Stimulated activated naive CD8-positive, alpha-beta T cell treated with anti-CD3 and anti-CD28 coated beads, Interleukin-15, Interleukin-2, amounts not matched to agents 100 ng/mL and 50 ng/mL, for 24 hours (primary cell): ENCODE results near the gene IQSEC3.

Experiments
- H3K27ac Mint-ChIP-seq: one replicate; pipeline ENCODE4 v1.8.0; 2021; ENCODE audit warnings: mild to moderate bottlenecking, mixed read lengths
- H3K27me3 Mint-ChIP-seq: one replicate; pipeline ENCODE4 v1.8.0; 2021; ENCODE audit warnings: mixed read lengths
- H3K36me3 Mint-ChIP-seq: one replicate; pipeline ENCODE4 v1.8.0; 2021; ENCODE audit warnings: low read depth, mixed read lengths
- H3K4me1 Mint-ChIP-seq: one replicate; pipeline ENCODE4 v1.8.0; 2021; ENCODE audit warnings: low read depth, mixed read lengths
- H3K4me3 Mint-ChIP-seq: one replicate; pipeline ENCODE4 v1.8.0; 2021; ENCODE audit warnings: mild to moderate bottlenecking, mixed read lengths
- H3K9me3 Mint-ChIP-seq: one replicate; pipeline ENCODE4 v1.8.0; 2021; ENCODE audit warnings: mixed read lengths

IQSEC3 gene

DNA sequence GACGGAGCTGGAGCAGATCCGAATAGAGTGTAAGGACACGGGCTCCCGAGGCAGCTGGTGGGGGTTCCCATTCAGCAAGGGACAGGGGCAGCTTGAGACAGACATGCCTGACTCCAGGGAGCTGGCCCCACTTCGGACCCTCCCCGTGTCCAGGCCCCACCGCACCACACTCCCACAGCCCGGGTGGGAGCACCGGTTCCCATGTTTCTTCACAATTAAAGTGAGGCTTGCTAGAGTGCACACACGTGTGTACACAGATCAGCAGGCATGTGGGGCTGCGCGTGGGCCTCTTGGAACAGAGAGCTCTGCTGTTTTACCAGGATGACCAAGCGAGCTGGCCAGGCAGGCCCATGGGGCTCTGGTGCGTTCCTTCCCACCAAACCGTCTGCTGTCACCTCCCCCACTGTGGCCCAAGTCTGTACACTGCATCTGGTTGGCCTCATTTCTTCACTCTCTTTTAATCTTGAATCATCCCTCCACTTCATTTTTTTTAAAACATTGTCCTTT, 99.3 kb downstream of the IQSEC3 start:
- no peak overlapping the region for H3K4me3 Mint-ChIP-seq
- H3K36me3 Mint-ChIP-seq, result no peaks in the 10 kb centered on the region
- H3K9me3 Mint-ChIP-seq, result no peaks in the 10 kb centered on the region
- no peaks in the 10 kb centered on the region for H3K27me3 Mint-ChIP-seq
- no peak overlapping the region for H3K27ac Mint-ChIP-seq
- peaks cover 13% of the 10 kb centered on the region for H3K4me1 Mint-ChIP-seq

DNA sequence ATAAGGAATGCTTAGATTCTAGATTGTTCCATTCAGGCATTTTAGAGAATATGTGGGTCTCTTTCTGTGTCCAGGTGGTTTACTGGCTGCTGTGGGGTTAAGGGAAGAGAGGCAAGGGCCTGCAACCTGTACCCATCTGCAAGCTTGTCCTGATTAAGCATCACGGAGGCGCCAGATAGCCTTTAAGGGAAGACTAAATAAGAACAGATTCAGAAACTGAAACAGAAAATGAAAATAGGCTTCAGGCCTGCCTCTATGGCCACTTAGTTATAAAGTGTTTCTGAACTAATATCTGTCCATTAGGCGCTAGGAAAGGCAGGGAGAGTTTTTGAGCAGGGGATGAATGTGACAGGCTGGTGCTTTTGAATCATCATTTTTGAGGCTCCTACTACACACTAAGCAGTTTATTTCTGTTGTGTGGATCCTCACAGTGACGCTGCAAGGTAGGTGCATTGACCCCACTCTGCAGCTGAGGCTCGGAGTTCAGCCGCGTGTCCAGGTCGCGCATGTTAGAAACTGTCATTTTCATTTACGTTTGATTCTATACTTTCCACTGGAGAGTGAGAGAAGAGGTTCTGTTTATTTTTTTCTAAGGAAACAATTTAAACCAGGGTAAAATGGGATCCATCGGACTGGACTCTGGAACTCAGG, 100.0 kb downstream of the IQSEC3 start:
- H3K27me3 Mint-ChIP-seq, result no peaks in the 10 kb centered on the region
- peaks cover 13% of the 10 kb centered on the region for H3K4me1 Mint-ChIP-seq
- no peak overlapping the region for H3K27ac Mint-ChIP-seq
- no peak overlapping the region for H3K4me3 Mint-ChIP-seq
- no peaks in the 10 kb centered on the region for H3K36me3 Mint-ChIP-seq
- H3K9me3 Mint-ChIP-seq, result no peaks in the 10 kb centered on the region

DNA sequence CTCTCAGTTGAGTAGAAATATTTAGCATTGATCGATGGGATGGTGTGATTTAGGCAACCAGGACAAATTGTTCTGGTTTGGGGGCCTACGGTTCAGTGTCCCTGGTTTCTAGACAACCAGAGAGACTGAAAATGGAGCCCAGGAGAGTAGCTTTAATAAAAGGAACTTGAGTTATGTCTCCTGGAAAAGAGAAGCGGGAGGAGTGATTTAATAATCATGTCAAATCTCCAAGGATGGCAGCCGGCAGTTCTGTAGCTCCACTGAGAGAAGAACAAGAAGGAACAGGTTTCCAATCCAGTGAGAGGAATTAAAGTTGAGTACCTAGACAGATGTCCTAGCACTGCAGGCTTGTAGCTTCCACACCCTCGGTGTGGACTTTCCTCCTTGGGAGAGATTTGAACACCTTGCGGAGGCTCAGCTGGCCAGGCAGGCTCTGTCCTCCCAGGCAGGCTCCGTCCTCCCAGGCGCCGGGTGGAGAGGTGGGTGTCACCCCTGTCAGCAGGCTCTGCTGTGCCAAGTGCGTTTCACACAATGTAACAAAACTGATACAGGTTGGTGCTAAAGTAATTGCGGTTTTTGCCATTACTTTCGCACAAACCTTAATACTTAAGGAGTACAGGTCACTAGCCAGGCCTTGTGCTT, 101.5 kb downstream of the IQSEC3 start:
- no peak overlapping the region for H3K4me3 Mint-ChIP-seq
- H3K27me3 Mint-ChIP-seq, result peaks cover 4% of the 10 kb centered on the region
- no peak overlapping the region for H3K27ac Mint-ChIP-seq
- peaks cover 13% of the 10 kb centered on the region for H3K4me1 Mint-ChIP-seq
- no peaks in the 10 kb centered on the region for H3K9me3 Mint-ChIP-seq
- no peaks in the 10 kb centered on the region for H3K36me3 Mint-ChIP-seq

DNA sequence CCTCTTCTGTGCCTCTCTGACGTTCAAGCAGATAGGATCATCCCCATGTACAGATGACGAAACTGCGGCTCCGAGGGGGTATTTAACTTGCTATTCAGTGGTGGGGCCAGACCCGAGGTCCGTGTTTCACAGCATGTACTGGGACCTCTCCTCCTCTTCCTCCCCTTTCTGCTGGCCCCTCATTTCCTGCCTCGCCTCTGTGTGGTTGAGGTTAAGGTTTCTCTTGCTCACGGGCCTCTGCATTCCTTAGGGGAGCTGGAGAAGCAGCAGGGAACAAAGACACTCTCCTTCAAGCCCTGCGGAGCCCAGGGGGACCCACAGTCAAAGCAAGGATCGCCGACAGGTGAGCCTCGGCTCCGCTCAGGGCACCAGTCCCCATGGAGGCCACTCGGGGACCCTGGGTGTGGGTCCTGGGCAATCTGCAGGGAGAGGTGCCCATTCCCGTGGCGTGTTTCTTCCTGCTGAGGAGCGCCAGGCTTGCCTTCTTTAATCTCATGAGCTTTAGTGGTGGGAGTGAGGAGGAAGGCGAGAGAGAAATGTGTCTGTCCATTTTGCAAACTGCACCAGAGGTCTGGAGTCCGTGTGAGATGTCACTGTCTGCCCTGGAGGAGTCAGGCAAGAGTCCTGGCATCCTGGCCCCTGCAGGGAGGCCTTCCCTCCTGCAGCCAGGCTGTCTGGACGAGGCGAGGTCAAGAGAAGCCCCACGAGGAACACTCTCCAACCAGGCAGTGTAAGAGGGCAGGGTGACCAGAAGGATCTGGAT, 102.4 kb downstream of the IQSEC3 start:
- H3K36me3 Mint-ChIP-seq, result no peaks in the 10 kb centered on the region
- no peak overlapping the region for H3K4me3 Mint-ChIP-seq
- no peaks in the 10 kb centered on the region for H3K9me3 Mint-ChIP-seq
- no peak overlapping the region for H3K27ac Mint-ChIP-seq
- H3K4me1 Mint-ChIP-seq, result peaks cover 13% of the 10 kb centered on the region
- peaks cover 4% of the 10 kb centered on the region for H3K27me3 Mint-ChIP-seq

DNA sequence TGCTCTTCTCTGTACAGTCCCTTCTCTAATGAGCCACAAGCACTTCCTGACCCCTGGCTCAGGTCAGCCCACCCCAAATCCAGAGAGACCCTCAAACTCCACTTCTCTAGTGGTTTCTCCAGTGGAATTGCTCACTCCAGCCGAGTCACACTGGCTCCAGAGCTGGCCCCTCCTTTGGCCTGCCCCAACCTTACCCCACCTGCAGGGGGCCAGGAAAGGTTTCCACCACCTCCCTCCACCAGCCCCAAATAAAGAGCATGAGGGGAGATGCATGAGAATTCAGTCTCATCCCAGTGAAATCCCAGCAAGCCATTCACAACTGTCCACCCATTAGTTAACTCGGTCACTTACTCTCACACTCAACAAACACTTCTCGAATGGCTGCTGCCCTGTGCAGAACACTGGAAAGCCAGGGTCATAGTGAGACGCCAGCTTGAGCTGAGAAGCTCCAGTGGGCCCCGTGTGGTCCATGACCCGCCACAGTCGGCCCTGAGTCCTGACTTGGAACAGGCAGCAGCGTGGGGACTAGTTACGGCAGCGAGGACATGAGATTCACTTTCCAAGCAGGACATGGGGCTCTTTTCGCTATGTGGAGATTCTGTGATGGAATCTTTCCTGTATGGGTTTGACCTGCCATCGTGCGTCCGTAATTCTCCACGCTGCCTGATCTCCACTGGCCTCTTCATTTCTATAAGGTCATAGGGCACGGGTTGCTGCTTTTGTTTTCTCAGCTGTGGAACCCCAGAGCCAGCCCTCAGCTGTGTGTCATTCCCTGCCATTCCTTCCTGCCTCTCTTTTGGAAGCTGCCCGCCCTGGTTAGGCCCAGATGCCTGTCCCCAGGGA, 103.2 kb downstream of the IQSEC3 start:
- H3K27me3 Mint-ChIP-seq, result peaks cover 4% of the 10 kb centered on the region
- H3K27ac Mint-ChIP-seq, result no peak overlapping the region
- H3K36me3 Mint-ChIP-seq, result no peaks in the 10 kb centered on the region
- H3K9me3 Mint-ChIP-seq, result no peaks in the 10 kb centered on the region
- H3K4me3 Mint-ChIP-seq, result no peak overlapping the region
- peaks cover 13% of the 10 kb centered on the region for H3K4me1 Mint-ChIP-seq

DNA sequence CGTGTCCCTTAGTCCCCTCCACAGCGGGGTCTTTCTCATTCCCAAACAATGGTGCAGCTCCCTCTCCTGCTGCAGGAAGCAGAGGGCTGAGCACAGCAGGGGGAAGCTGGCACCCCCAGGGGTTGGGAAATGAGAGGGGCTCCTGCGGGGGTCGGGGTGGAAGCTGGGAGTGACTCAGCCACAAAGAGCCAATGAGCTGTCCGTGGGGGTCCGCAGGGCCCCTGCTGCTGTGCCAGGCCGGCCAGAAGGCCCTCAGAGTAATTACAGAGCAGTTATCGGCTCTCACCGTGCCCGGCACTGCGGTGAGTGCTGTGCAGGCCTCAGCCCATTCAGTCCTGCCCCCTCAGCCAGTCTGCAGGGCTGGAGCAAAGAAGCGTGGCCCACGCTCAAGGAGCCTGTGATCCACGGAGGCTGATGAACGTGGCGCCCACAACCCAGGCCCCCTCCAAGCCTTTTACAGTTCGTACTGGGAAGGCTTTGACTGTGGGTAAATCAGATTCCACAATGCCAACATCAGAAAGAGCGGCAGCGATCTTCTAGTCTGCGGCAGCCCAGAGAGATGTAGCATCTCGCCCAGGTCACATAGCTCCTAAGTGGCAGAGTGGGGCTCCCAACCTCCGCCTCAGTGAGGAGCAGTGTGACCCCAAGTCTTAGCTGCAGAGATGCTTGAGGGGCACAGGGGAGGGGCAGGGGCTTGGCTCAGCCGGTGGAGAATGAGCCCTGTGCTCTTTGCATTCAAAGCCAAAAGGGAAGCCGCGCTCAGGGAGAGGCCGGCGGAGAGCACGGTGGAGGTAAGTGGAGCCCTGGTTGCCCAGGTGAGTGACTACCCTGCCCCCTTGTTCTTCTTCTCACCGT, 104.0 kb downstream of the IQSEC3 start:
- H3K9me3 Mint-ChIP-seq, result no peaks in the 10 kb centered on the region
- H3K36me3 Mint-ChIP-seq, result no peaks in the 10 kb centered on the region
- H3K4me1 Mint-ChIP-seq, result peaks cover 13% of the 10 kb centered on the region
- no peak overlapping the region for H3K27ac Mint-ChIP-seq
- no peak overlapping the region for H3K4me3 Mint-ChIP-seq
- H3K27me3 Mint-ChIP-seq, result peaks cover 4% of the 10 kb centered on the region

DNA sequence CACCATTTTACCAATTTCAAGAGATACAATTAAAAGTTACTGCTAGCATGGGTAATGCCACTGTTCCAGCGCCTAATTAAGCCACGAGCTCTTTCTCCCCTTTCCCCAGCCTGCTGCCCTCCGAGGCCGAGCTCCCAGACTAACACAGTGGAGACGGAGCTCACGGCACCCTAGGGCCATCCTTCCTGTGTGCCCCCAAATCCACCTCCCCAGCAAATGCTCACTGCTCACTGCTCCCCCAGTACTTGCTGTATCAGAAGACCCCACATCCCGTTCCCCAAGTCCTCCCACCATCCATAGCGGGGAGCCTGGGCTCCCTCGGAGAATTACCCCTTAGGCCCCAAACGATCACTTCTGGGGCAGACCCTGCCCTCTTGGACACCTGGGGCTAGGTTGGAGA, 104.7 kb downstream of the IQSEC3 start:
- Mint-ChIP-seq H3K9me3 (no peaks in the 10 kb centered on the region), H3K27me3 (peaks cover 4% of the 10 kb centered on the region), H3K27ac (no peak overlapping the region), H3K36me3 (no peaks in the 10 kb centered on the region), H3K4me3 (no peak overlapping the region), H3K4me1 (peaks cover 13% of the 10 kb centered on the region)

DNA sequence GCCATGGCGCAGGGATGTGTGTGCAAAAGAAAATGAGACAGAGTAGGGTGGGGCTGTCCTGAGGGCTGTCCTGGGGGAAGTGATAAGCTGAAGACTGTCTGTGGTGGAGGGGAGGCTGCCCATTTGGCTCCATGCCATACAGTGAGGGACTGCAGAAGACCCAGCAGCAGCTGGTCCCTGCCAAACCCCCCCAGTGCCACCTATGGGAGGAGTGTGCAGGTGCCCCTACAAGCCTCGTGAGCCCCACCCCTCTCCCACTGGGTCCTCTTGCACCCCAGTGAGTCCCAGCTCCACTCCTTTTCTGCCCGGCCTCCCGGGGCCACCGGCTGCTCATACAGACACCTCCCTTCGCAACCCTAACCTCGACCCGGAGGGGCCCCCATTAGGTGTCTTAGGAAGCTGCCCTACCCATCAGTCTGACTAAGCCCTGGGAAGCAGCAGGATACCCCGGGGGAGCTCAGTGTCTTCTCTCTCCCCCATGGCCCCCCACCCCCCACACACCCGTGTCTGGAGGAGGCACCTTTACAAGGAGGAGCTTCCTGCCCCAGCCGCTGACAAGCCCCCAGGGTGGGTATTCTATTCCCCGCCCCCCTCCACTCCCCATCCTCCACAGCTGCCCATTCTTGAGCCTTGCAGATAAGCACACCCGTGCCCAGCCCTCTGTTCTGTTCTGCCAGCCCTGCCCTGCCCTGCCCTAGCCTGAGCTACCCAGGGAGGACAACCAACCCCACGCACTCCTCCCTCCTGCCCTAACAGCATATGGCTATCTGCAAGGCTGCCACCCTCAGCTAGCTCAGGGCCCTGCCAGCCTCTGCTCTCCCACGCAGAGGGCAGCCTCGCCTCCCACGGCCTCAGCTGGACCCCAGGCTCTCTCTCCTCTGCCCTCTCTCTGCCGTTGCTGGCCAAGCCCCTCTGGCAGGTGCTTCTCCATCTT, 105.4 kb downstream of the IQSEC3 start:
- Mint-ChIP-seq H3K9me3 (no peaks in the 10 kb centered on the region), H3K4me1 (peaks cover 13% of the 10 kb centered on the region), H3K27me3 (peaks cover 4% of the 10 kb centered on the region), H3K36me3 (no peaks in the 10 kb centered on the region), H3K27ac (no peak overlapping the region), H3K4me3 (no peak overlapping the region)

DNA sequence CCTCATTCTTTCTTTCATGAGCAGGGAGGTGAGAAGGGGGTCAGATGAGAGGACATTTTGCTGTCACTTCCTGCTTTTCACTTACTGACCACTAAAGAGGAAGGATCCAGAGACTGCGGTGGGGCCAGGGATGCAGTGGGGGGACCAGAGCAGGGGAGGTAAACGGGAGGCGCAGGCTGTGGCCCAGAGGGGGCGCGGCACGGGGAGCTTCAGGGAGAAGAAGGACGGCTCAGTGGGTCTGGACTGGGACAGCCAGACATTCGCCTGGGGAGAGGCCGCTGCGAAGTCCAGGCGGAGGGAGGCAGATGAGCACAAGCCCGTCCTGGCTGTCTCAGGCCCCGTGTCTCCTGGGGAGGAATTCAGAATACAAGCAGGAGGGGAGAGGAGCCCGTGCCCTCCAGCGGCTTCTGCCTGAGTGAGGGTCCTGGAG, 106.2 kb downstream of the IQSEC3 start:
- H3K4me3 Mint-ChIP-seq, result no peak overlapping the region
- no peaks in the 10 kb centered on the region for H3K9me3 Mint-ChIP-seq
- peaks cover 13% of the 10 kb centered on the region for H3K4me1 Mint-ChIP-seq

DNA sequence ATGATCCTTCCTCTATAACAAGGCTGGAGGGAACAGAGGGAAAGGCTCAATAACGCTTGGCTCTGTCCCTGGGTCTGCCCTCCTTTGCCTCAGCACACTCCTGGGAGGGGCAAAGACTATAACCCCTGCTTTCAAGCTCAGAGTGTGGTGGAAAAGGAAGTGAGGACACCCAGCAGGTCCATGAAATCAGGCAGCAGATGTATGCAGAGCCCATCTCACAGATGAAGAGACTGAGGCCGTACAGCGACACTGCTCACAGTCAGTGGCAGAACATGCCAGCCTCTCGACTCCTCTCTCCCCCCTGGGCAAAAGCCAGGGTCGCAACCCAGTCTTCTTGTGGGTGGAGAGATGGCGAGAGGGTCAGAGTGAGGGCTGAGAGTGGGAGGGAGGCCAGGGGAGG, 107.6 kb downstream of the IQSEC3 start:
- no peaks in the 10 kb centered on the region for H3K9me3 Mint-ChIP-seq
- H3K36me3 Mint-ChIP-seq, result no peaks in the 10 kb centered on the region
- H3K27ac Mint-ChIP-seq, result no peak overlapping the region

More for the DNA sequence above, 106.2 kb downstream of the IQSEC3 start:
- Mint-ChIP-seq H3K27ac (no peak overlapping the region), H3K36me3 (no peaks in the 10 kb centered on the region), H3K27me3 (peaks cover 4% of the 10 kb centered on the region)

DNA sequence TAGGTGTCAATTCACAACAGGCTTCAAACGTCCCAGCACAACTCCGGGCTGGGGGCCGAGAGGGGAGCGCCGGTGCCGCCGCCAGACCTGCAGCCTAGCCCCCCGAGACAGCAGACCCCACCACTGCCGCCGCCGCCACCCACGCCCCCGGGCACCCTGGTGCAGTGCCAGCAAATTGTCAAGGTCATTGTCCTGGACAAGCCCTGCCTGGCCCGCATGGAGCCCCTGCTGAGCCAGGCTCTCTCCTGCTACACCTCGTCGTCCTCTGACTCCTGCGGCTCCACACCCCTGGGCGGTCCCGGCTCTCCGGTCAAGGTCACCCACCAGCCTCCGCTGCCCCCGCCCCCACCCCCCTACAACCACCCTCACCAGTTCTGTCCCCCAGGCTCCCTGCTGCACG, 108.0 kb downstream of the IQSEC3 start:
- Mint-ChIP-seq H3K4me1 (peaks cover under 1% of the 10 kb centered on the region), H3K36me3 (no peaks in the 10 kb centered on the region), H3K27me3 (peaks cover 4% of the 10 kb centered on the region), H3K9me3 (no peaks in the 10 kb centered on the region), H3K27ac (no peak overlapping the region), H3K4me3 (no peak overlapping the region)

More for the DNA sequence above, 107.6 kb downstream of the IQSEC3 start:
- Mint-ChIP-seq H3K27me3 (peaks cover 4% of the 10 kb centered on the region), H3K4me1 (peaks cover 5% of the 10 kb centered on the region), H3K4me3 (no peak overlapping the region)

DNA sequence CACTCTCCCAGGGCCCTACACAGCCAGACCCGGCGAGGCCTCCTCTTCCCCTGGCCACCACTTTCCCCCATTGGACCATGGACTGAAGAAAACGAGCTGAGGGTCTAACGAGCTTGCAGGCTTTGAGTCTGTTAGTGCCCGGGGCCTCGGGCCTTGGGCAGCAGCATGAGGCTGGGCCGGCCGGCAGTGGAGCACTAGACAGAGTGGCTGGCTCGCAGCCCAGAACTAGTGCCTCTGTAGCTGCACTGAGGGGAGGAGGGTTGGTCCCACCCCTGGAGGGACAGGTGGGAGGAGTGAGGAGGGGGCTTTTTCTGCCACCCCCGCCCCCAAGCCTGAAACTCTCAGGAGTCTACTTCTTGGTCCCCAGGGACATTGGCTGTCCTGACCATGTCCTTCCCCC, 108.7 kb downstream of the IQSEC3 start:
- Mint-ChIP-seq H3K36me3 (no peaks in the 10 kb centered on the region), H3K4me3 (no peak overlapping the region), H3K27ac (no peak overlapping the region), H3K4me1 (peaks cover 3% of the 10 kb centered on the region), H3K9me3 (no peaks in the 10 kb centered on the region), H3K27me3 (peaks cover 5% of the 10 kb centered on the region)

DNA sequence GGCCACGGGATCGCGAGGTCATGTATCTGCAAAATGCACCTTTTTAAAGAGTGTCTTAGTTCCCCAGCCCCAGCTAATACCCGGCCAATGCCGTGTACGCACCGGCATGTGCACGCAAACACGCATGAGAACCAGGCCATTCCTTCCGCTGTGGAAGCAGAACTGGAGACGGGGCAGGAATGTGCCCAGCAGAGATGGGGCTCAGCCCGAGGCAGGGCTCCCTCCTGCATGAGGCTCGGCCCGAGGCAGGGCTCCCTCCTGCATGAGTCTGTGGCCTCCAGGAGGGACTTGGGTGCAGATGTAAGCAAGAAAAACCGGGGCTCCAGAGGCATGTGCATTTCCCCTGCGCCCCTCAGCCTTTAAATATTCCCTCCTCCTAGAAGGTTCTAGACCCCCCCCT, 109.2 kb downstream of the IQSEC3 start:
- Mint-ChIP-seq H3K9me3 (no peaks in the 10 kb centered on the region), H3K27ac (no peak overlapping the region), H3K27me3 (peaks cover 7% of the 10 kb centered on the region), H3K4me1 (peaks cover 8% of the 10 kb centered on the region), H3K4me3 (no peak overlapping the region), H3K36me3 (no peaks in the 10 kb centered on the region)
